SHP77 treated with DMSO at 0.1 percent for 48 hours (cell line): ENCODE data around the gene ZG16.
"Not testable (repeated sequence)": the region's sequence is repeated elsewhere in the genome, so short reads cannot be mapped to it uniquely, and the experiment has no call there.

Source experiments
- DNase-seq: peaks from one replicate; lab custom pipeline; 2025; lab: John Stamatoyannopoulos, UW

The ZG16 gene

GRCh38 chr16:29787155-29787554 lies 9.1 kb downstream of the ZG16 start:
- DNase-seq = not testable (repeated sequence)

GRCh38 chr16:29789775-29790182 lies 11.7 kb downstream of the ZG16 start:
- DNase-seq = peak; percentile 28

GRCh38 chr16:29790183-29790948 lies 12.3 kb downstream of the ZG16 start, which contains the start of gene KIF22:
KIF22 (plus strand) TSS chr16:29790751; CDS start chr16:29790760, 9 bp downstream.
- DNase-seq = peak; percentile 98

- DNase-seq = no peak
Measured at GRCh38 chr16:29790949-29791844, 13.1 kb downstream of the ZG16 start.

GRCh38 chr16:29791845-29792807 lies 14.1 kb downstream of the ZG16 start:
- DNase-seq = no peak

- not testable (repeated sequence) for DNase-seq
Measured at GRCh38 chr16:29793153-29793552, 15.1 kb downstream of the ZG16 start.

- no peak for DNase-seq
Measured at GRCh38 chr16:29794231-29794710, 16.2 kb downstream of the ZG16 start.

- no peak for DNase-seq
Measured at GRCh38 chr16:29802416-29802935, 24.4 kb downstream of the ZG16 start.

GRCh38 chr16:29804020-29804419 lies 26.0 kb downstream of the ZG16 start:
- DNase-seq = no peak

GRCh38 chr16:29804455-29805231 lies 26.6 kb downstream of the ZG16 start:
- DNase-seq = no peak

GRCh38 chr16:29805232-29806098 lies 27.4 kb downstream of the ZG16 start:
- peak; percentile 100 for DNase-seq

- peak; percentile 46 for DNase-seq
Measured at GRCh38 chr16:29806099-29806579, 28.1 kb downstream of the ZG16 start, which contains the start of gene MAZ. MAZ (plus strand) TSS chr16:29806529; CDS start chr16:29806702, 173 bp downstream.

GRCh38 chr16:29806641-29807425 lies 28.8 kb downstream of the ZG16 start:
- DNase-seq = no peak

GRCh38 chr16:29807426-29808218 lies 29.6 kb downstream of the ZG16 start:
- peak; percentile 82 for DNase-seq

- no peak for DNase-seq
Measured at GRCh38 chr16:29808219-29808900, 30.3 kb downstream of the ZG16 start.

GRCh38 chr16:29809031-29809747 lies 31.1 kb downstream of the ZG16 start:
- no peak for DNase-seq
